HCT116 (cell line): Measurements from ENCODE around the gene TSPEAR. TPM values are rescaled to one million over a fixed set of nuclear protein-coding genes. Genes with fewer than 3 reads are reported as not detected.

Experiments used
- ATAC-seq: fragments of 200-7000 bp; cut with Tn5 transposase; 2 replicates; pipeline ENCODE4 v1.9.1; 2020; ENCODE audit warnings: mild to moderate bottlenecking, moderate library complexity
- BruUV-seq: library from RNA; stranded (reverse); fragments of 400-500 nt; replicated peaks from 2 replicates; lab custom pipeline; 2021; lab: Mats Ljungman, UMichigan
- CTCF ChIA-PET: fragments of 300-600 bp; sonication (Branson Sonifier 250); formaldehyde crosslinking; loops from one replicate; lab custom pipeline; 2021; ENCODE audit warnings: antibody characterized with exemption; lab: Charles Lee
- POLR2A ChIA-PET: fragments of 300-600, 350-600 bp; sonication (Branson Sonifier 250); formaldehyde crosslinking; loops from one replicate; lab custom pipeline; 2021; ENCODE audit warnings: antibody characterized with exemption; lab: Charles Lee
- RAD21 ChIA-PET, 2 experiments: fragments of 300-600 bp; sonication (Branson Sonifier 250); formaldehyde crosslinking; loops; one replicate each; lab custom pipeline; 2023; ENCODE audit warnings: low total read pairs in 2 of 2; ENCODE audit not compliant: uncharacterized antibody in 2 of 2, unreplicated experiment in 2 of 2, low non-redundant PET in 1 of 2; lab: Charles Lee
- DNase-seq: peaks from one replicate; pipeline ENCODE4 v3.0.0-alpha.2; 2010; ENCODE audit warnings: low read depth, low spot score
- H2AFZ ChIP-seq: fragments of 200-600 bp; shearing (Covaris generic), sonication (generic); 2 replicates; pipeline ENCODE4 v1.6.1; 2017; ENCODE audit warnings: low read depth, mixed run types, mixed read lengths, antibody characterized with exemption, low read length; ENCODE audit not compliant: poor library complexity, severe bottlenecking
- H3K27ac ChIP-seq: 2 replicates; pipeline ENCODE4 v1.5.1; 2012; ENCODE audit warnings: low read depth, low read length
- H3K27me3 ChIP-seq: fragments of 200-600 bp; sonication (generic); 2 replicates; pipeline ENCODE4 v1.6.1; 2016; ENCODE audit warnings: mixed run types, low read length, mixed read lengths; ENCODE audit not compliant: insufficient read depth
- H3K36me3 ChIP-seq, 2 experiments: fragments of 200-500 bp in 1 of 2; fragments of 200-600 bp in 1 of 2; sonication (Bioruptor generic) in 1 of 2; sonication (generic) in 1 of 2; 2 replicates each; pipeline versions ENCODE4 v1.5.1 to v1.6.1; 2014 to 2016; ENCODE audit warnings: low read length in 2 of 2, inconsistent platforms in 1 of 2, mixed read lengths in 1 of 2, mixed run types in 1 of 2; ENCODE audit not compliant: insufficient read depth in 2 of 2, control insufficient read depth in 1 of 2
- H3K4me1 ChIP-seq, 2 experiments: fragments of 200-600 bp in 1 of 2; sonication (generic) in 1 of 2; 2 replicates each; pipeline versions ENCODE4 v1.5.1 to v1.6.1; 2012 to 2017; ENCODE audit warnings: low read length in 2 of 2, inconsistent platforms in 1 of 2, mild to moderate bottlenecking in 1 of 2, mixed read lengths in 1 of 2, mixed run types in 1 of 2, moderate library complexity in 1 of 2; ENCODE audit not compliant: insufficient read depth in 2 of 2, control insufficient read depth in 1 of 2
- H3K4me2 ChIP-seq: fragments of 200-600 bp; sonication (generic); 2 replicates; pipeline ENCODE4 v1.6.1; 2017; ENCODE audit warnings: mixed run types, low read length, mixed read lengths
- H3K4me3 ChIP-seq, 2 experiments: fragments of 200-600 bp in 1 of 2; sonication (generic) in 1 of 2; replicated peaks in 1 of 2; 2 replicates each; pipeline ENCODE4 v1.5.1; 2011 to 2016; ENCODE audit warnings: low read length in 2 of 2, control low read depth in 1 of 2, low read depth in 1 of 2, mild to moderate bottlenecking in 1 of 2, mixed read lengths in 1 of 2, mixed run types in 1 of 2
- H3K79me2 ChIP-seq: fragments of 200-600 bp; sonication (generic); 2 replicates; pipeline ENCODE4 v1.6.1; 2017; ENCODE audit warnings: mild to moderate bottlenecking, mixed run types, low read length, moderate library complexity, mixed read lengths; ENCODE audit not compliant: insufficient read depth
- H3K9ac ChIP-seq: fragments of 200-600 bp; sonication (generic); 2 replicates; pipeline ENCODE4 v1.6.1; 2016; ENCODE audit warnings: low read length, mixed read lengths
- H3K9me2 ChIP-seq: fragments of 200-600 bp; sonication (generic), shearing (Covaris generic); 2 replicates; pipeline ENCODE4 v1.6.1; 2017; ENCODE audit warnings: mixed run types, mild to moderate bottlenecking, moderate library complexity; ENCODE audit not compliant: insufficient read depth
- H3K9me3 ChIP-seq, 2 experiments: fragments of 200-500 bp in 1 of 2; fragments of 200-600 bp in 1 of 2; sonication (Bioruptor generic) in 1 of 2; sonication (generic) in 1 of 2; 2 replicates each; pipeline ENCODE4 v1.6.1; 2014 to 2017; ENCODE audit warnings: low read length in 2 of 2, mixed read lengths in 2 of 2, inconsistent platforms in 1 of 2, low read depth in 1 of 2, mild to moderate bottlenecking in 1 of 2, mixed run types in 1 of 2, moderate library complexity in 1 of 2; ENCODE audit not compliant: control insufficient read depth in 1 of 2, insufficient read depth in 1 of 2
- H4K20me1 ChIP-seq: fragments of 200-600 bp; sonication (generic), shearing (Covaris generic); 2 replicates; pipeline ENCODE4 v1.6.1; 2017; ENCODE audit warnings: mixed run types, mild to moderate bottlenecking, moderate library complexity; ENCODE audit not compliant: insufficient read depth
- CTCF ChIP-seq, 3 experiments: fragments of 200-600 bp in 1 of 3; sonication (generic) in 1 of 3; IDR thresholded peaks in 2 of 3; conservative IDR thresholded peaks in 1 of 3; 2 replicates each; pipeline ENCODE4 v1.5.1; 2012 to 2017; ENCODE audit warnings: low read depth in 2 of 3, low read length in 2 of 3, antibody characterized with exemption in 1 of 3, borderline replicate concordance in 1 of 3, control low read depth in 1 of 3, mild to moderate bottlenecking in 1 of 3, mixed read lengths in 1 of 3, mixed run types in 1 of 3, moderate library complexity in 1 of 3; ENCODE audit not compliant: insufficient read depth in 1 of 3
- ELF1 ChIP-seq: IDR thresholded peaks from 2 replicates; pipeline ENCODE4 v1.6.1; 2012; ENCODE audit warnings: low read depth, borderline replicate concordance
- MAX ChIP-seq: IDR thresholded peaks from 2 replicates; pipeline ENCODE4 v1.6.1; 2012
- POLR2A ChIP-seq: IDR thresholded peaks from 2 replicates; pipeline ENCODE4 v1.7.0; 2011; ENCODE audit warnings: borderline replicate concordance; ENCODE audit not compliant: insufficient read depth, insufficient read length; ENCODE audit errors: extremely low read depth
- SIN3A ChIP-seq: IDR thresholded peaks from 2 replicates; pipeline ENCODE4 v1.6.1; 2012; ENCODE audit warnings: low read depth
- SRF ChIP-seq: IDR thresholded peaks from 2 replicates; pipeline ENCODE4 v1.6.1; 2012; ENCODE audit warnings: low read depth
- ZFX ChIP-seq: fragments of 450-650 bp; IDR thresholded peaks from 2 replicates; pipeline ENCODE4 v1.6.1; 2017
- ZNF274 ChIP-seq: fragments of 200-500 bp; sonication (Bioruptor generic); IDR thresholded peaks from 2 replicates; pipeline ENCODE4 v1.6.1; 2014; ENCODE audit warnings: mild to moderate bottlenecking, low read depth, low read length, inconsistent platforms
- intact Hi-C: fragments of 100-400 bp; cut with micrococcal nuclease; formaldehyde crosslinking; loops from 2 replicates; pipeline ENCODE4 v1.10.0; 2022
- total RNA-seq: library from RNA; stranded (reverse); gene quantifications from one replicate; pipeline ENCODE4 v1.2.1, GENCODE V29; 2021; ENCODE audit not compliant: unreplicated experiment
- TF ChIP-seq, protein P1 (sequence below): IDR thresholded peaks from 2 replicates; pipeline ENCODE4 v1.6.1; 2012; ENCODE audit warnings: low read depth

The TSPEAR gene
- total RNA-seq, 1 experiment from 2014 or later: not detected

GRCh38 chr21:44751186-44751798 lies 39.9 kb upstream of the TSPEAR start:
- ATAC-seq (no peak), DNase-seq (no peak)
- H4K20me1 ChIP-seq: no peaks in the 10 kb centered on the region
- H3K27ac ChIP-seq: no peak overlapping the region
- RAD21 ChIA-PET: no interaction called here
- H3K9me2 ChIP-seq: no peaks in the 10 kb centered on the region
- POLR2A ChIA-PET: no interaction called here
- no peaks in the 10 kb centered on the region for H3K79me2 ChIP-seq
- no peaks in the 10 kb centered on the region for H3K9me3 ChIP-seq
- TF ChIP-seq SRF (no peak), ELF1 (no peak), POLR2A (no peak), SIN3A (no peak), MAX (no peak), ZNF274 (no peak), ZFX (no peak), CTCF (IDR thresholded peaks at IDR 0.05 in 2 of 3, conservative IDR thresholded peaks at IDR 0.05 in 1 of 3; ENCODE audit: borderline replicate concordance in 1 of 3, insufficient read depth in 1 of 3, low read depth in 2 of 3, low read length in 2 of 3) (no peak)
- TF ChIP-seq, protein P1, sequence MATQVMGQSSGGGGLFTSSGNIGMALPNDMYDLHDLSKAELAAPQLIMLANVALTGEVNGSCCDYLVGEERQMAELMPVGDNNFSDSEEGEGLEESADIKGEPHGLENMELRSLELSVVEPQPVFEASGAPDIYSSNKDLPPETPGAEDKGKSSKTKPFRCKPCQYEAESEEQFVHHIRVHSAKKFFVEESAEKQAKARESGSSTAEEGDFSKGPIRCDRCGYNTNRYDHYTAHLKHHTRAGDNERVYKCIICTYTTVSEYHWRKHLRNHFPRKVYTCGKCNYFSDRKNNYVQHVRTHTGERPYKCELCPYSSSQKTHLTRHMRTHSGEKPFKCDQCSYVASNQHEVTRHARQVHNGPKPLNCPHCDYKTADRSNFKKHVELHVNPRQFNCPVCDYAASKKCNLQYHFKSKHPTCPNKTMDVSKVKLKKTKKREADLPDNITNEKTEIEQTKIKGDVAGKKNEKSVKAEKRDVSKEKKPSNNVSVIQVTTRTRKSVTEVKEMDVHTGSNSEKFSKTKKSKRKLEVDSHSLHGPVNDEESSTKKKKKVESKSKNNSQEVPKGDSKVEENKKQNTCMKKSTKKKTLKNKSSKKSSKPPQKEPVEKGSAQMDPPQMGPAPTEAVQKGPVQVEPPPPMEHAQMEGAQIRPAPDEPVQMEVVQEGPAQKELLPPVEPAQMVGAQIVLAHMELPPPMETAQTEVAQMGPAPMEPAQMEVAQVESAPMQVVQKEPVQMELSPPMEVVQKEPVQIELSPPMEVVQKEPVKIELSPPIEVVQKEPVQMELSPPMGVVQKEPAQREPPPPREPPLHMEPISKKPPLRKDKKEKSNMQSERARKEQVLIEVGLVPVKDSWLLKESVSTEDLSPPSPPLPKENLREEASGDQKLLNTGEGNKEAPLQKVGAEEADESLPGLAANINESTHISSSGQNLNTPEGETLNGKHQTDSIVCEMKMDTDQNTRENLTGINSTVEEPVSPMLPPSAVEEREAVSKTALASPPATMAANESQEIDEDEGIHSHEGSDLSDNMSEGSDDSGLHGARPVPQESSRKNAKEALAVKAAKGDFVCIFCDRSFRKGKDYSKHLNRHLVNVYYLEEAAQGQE: no peak
- no peak overlapping the region for H3K9ac ChIP-seq
- H3K36me3 ChIP-seq: no peaks in the 10 kb centered on the region
- H3K4me1 ChIP-seq: peaks cover 12 to 17% of the 10 kb centered on the region in 2 experiments
- no TSS peak for BruUV-seq
- no peak overlapping the region for H3K4me2 ChIP-seq
- intact Hi-C loops: no loop called here
- no peak overlapping the region for H2AFZ ChIP-seq
- CTCF ChIA-PET: no interaction called here
- no peaks in the 10 kb centered on the region for H3K27me3 ChIP-seq
- no peak overlapping the region for H3K4me3 ChIP-seq
